ENCODE results near the gene KRTAP20-2. TPM values are rescaled to one million over a fixed set of nuclear protein-coding genes. Genes with fewer than 3 reads are reported as not detected.

The KRTAP20-2 gene
- total RNA-seq, 4 donors from 2014 or later = not detected

GRCh38 chr21:30638686-30639085, 3.7 kb downstream of the KRTAP20-2 start:
- Histone ChIP-seq H3K27ac (no peak overlapping the region), H3K36me3 (no peaks in the 10 kb centered on the region), H3K9me3 (peaks cover 0 to 9% of the 10 kb centered on the region in 2 donors), H3K4me1 (no peaks in the 10 kb centered on the region), H3K4me3 (no peak overlapping the region), H3K27me3 (no peaks in the 10 kb centered on the region)
- 83 to 87% methylated on average over 3 of the region's 3 CpGs for WGBS, 2 donors (ENCODE audit: low coverage in 1 of 2)
- intact Hi-C loops (cut with DNase I; ENCODE audit: low total_unique reads) (no loop called here), in situ Hi-C loops (cut with MboI; ENCODE audit: low pct_ligation_motif_present in 1 of 4, low pct_unique_long_range_greater_than_20kb in 1 of 4, low sequenced_read_pairs in 3 of 4) (no loop called here)
- no peak for DNase-seq
- TF ChIP-seq POLR2A (IDR thresholded peaks at IDR 0.05) (no peak), CTCF (IDR thresholded peaks at IDR 0.05) (no peak), POLR2AphosphoS5 (IDR thresholded peaks at IDR 0.05) (no peak), EP300 (IDR thresholded peaks at IDR 0.05; ENCODE audit: low read depth) (no peak)

GRCh38 chr21:30642564-30642963, 7.6 kb downstream of the KRTAP20-2 start, which contains the start of gene KRTAP20-3:
Gene KRTAP20-3 (plus strand): TSS chr21:30642864.
- WGBS, 2 donors (ENCODE audit: low coverage in 1 of 2) = 84 to 96% methylated on average over 2 of the region's 2 CpGs
- Histone ChIP-seq H3K4me3 (no peak within 1 kb of the TSS), H3K4me1 (no peaks in the 10 kb centered on the region), H3K36me3 (no peaks in the 10 kb centered on the region), H3K27me3 (no peaks in the 10 kb centered on the region), H3K27ac (no peak within 1 kb of the TSS), H3K9me3 (peaks cover 0 to 9% of the 10 kb centered on the region in 2 donors)
- in situ Hi-C loops (cut with MboI; ENCODE audit: low pct_ligation_motif_present in 1 of 4, low pct_unique_long_range_greater_than_20kb in 1 of 4, low sequenced_read_pairs in 3 of 4) = no loop called here
- intact Hi-C loops (cut with DNase I; ENCODE audit: low total_unique reads) = no loop called here
- no peak for DNase-seq
- no peak for TF ChIP-seq EP300 (IDR thresholded peaks at IDR 0.05; ENCODE audit: low read depth)
- TF ChIP-seq POLR2AphosphoS5 (IDR thresholded peaks at IDR 0.05) = no peak
- TF ChIP-seq POLR2A (IDR thresholded peaks at IDR 0.05) = no peak
- TF ChIP-seq CTCF (IDR thresholded peaks at IDR 0.05) = no peak

GRCh38 chr21:30646904-30647414, 12.0 kb downstream of the KRTAP20-2 start:
- H3K27ac ChIP-seq = no peak overlapping the region
- in situ Hi-C loops (cut with MboI; ENCODE audit: low pct_ligation_motif_present in 1 of 4, low pct_unique_long_range_greater_than_20kb in 1 of 4, low sequenced_read_pairs in 3 of 4) (no loop called here), intact Hi-C loops (cut with DNase I; ENCODE audit: low total_unique reads) (no loop called here)
- H3K4me1 ChIP-seq = no peaks in the 10 kb centered on the region
- 72 to 78% methylated on average over 1 of the region's 1 CpG for WGBS, 2 donors (ENCODE audit: low coverage in 1 of 2)
- DNase-seq = no peak
- no peak overlapping the region for H3K4me3 ChIP-seq
- TF ChIP-seq EP300 (IDR thresholded peaks at IDR 0.05; ENCODE audit: low read depth) (no peak), CTCF (IDR thresholded peaks at IDR 0.05) (no peak), POLR2A (IDR thresholded peaks at IDR 0.05) (no peak), POLR2AphosphoS5 (IDR thresholded peaks at IDR 0.05) (no peak)
- no peaks in the 10 kb centered on the region for H3K27me3 ChIP-seq
- peaks cover 0 to 5% of the 10 kb centered on the region in 2 donors for H3K9me3 ChIP-seq
- H3K36me3 ChIP-seq = no peaks in the 10 kb centered on the region

GRCh38 chr21:30652891-30653290, 17.9 kb downstream of the KRTAP20-2 start:
- intact Hi-C loops (cut with DNase I; ENCODE audit: low total_unique reads) = no loop called here
- TF ChIP-seq POLR2AphosphoS5 (IDR thresholded peaks at IDR 0.05) = no peak
- no peak for TF ChIP-seq EP300 (IDR thresholded peaks at IDR 0.05; ENCODE audit: low read depth)
- TF ChIP-seq CTCF (IDR thresholded peaks at IDR 0.05) = no peak
- no peak for TF ChIP-seq POLR2A (IDR thresholded peaks at IDR 0.05)
- no peak for DNase-seq
- in situ Hi-C loops (cut with MboI; ENCODE audit: low pct_ligation_motif_present in 1 of 4, low pct_unique_long_range_greater_than_20kb in 1 of 4, low sequenced_read_pairs in 3 of 4) = no loop called here
- Histone ChIP-seq H3K4me1 (no peaks in the 10 kb centered on the region), H3K9me3 (peaks cover 0 to 5% of the 10 kb centered on the region in 2 donors), H3K36me3 (no peaks in the 10 kb centered on the region), H3K4me3 (no peak overlapping the region), H3K27me3 (no peaks in the 10 kb centered on the region), H3K27ac (no peak overlapping the region)
